NT2/D1 (cell line): ENCODE data around the gene COA8.
"Not testable (repeated sequence)": the region's sequence is repeated elsewhere in the genome, so short reads cannot be mapped to it uniquely, and the experiment has no call there.

ENCODE experiments used
- DNase-seq: peaks from one replicate; pipeline ENCODE4 v3.0.0-alpha.2; 2011; ENCODE audit warnings: low read depth, low spot score
- H3K27me3 ChIP-seq: 2 replicates; pipeline ENCODE4 v1.6.0; 2011; ENCODE audit warnings: mild to moderate bottlenecking; ENCODE audit not compliant: insufficient read length, insufficient read depth
- H3K36me3 ChIP-seq: 2 replicates; pipeline ENCODE4 v1.6.1; 2011; ENCODE audit warnings: mild to moderate bottlenecking, low read length, mixed read lengths; ENCODE audit not compliant: insufficient read depth, insufficient read length
- H3K4me1 ChIP-seq: 2 replicates; pipeline ENCODE4 v1.5.1; 2011; ENCODE audit not compliant: insufficient read depth, insufficient read length
- H3K4me3 ChIP-seq: 2 replicates; pipeline ENCODE4 v1.5.1; 2011; ENCODE audit warnings: low read depth; ENCODE audit not compliant: insufficient read length
- H3K9ac ChIP-seq: 2 replicates; pipeline ENCODE4 v1.6.0; 2011; ENCODE audit warnings: low read depth; ENCODE audit not compliant: insufficient read length
- H3K9me3 ChIP-seq: 2 replicates; pipeline ENCODE4 v1.5.1; 2011; ENCODE audit warnings: mild to moderate bottlenecking, low read length; ENCODE audit not compliant: insufficient read depth
- SUZ12 ChIP-seq: IDR thresholded peaks from 2 replicates; pipeline ENCODE4 v1.6.1; 2011; ENCODE audit not compliant: insufficient read length, insufficient read depth; ENCODE audit errors: extremely low read depth
- YY1 ChIP-seq: IDR thresholded peaks from 2 replicates; pipeline ENCODE4 v1.6.1; 2011; ENCODE audit not compliant: insufficient read length, insufficient read depth
- ZNF274 ChIP-seq: IDR thresholded peaks from 2 replicates; pipeline ENCODE4 v1.6.1; 2011; ENCODE audit warnings: mild to moderate bottlenecking, low read depth, low read length

Gene COA8

DNA sequence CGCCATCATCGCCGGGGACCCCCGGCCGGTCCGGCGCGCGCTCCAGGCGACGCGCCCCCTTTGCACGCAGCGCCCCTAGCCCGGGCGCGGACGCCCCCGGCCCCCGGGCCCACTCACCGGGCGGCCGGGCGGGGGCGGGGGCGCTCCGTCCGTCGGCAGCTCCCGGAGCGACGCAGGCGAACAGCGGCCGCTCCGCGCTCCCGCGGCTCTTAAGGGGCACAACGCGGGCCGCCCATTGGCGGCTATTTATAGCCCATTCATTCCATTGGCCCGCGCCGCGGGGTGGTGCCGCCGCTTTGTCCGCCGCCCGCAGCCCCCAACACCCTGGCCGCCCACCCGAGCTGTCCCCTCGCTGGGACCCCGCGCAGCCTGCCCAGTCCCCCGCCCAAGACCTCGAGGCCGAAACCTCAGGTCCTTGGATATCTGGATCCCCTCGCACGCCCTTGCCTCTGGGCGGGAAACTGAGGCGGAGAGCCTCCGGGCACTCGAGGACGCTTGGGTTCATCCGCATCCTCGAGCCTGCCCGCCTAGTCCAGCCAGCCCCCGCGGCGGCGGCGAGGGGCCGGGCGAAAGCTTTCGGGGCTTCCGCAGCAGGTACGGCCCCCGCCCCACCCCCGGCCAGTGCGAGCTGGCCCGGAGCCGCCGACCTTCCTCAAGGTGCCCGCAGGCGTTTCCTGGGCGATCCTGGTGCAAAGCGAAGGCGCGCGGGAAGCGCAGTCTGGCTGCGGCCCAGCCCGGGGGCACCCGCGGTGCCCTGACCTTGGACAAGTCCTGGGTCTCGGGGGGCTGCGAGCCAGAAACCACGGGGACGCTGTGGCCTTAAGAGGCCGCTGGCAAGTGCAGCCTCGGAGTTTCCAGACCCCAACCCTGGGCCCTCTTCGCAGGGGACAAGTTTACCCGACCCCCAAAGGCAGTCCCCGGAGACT is 39.8 kb upstream of the COA8 start, which contains the start of gene CKB:
TSS of gene CKB (minus strand) at position 182 of the 926 bp plus-strand sequence. CDS start 337 bp downstream, outside the sequence.
- H3K4me1 ChIP-seq: peaks cover 16% of the 10 kb centered on the region
- peak within 1 kb of the TSS; percentile 90 for H3K9ac ChIP-seq
- TF ChIP-seq YY1 (no peak), SUZ12 (no peak), ZNF274 (no peak)
- no peak for DNase-seq
- peaks cover 17% of the 10 kb centered on the region for H3K27me3 ChIP-seq
- H3K4me3 ChIP-seq: peak within 1 kb of the TSS; percentile 78
- H3K36me3 ChIP-seq: peaks cover 13% of the 10 kb centered on the region
- H3K9me3 ChIP-seq: no peaks in the 10 kb centered on the region

DNA sequence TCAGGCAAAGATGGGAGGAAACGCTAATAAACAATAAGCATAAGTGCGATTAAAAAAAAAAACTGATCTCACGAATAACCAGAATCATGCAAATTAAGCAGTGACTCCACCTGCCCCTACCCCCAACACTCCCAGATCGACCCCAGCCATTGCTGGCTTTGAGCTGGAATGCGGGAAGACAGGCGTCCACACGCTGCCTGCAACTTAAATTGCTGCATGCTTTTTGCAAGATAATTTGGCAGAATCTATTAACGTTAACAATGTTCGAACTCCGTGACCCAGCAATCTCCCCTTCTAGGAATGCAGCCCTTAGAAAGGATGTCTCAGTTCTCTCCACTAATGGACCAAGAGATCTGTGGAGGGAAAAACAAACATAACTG is 39.2 kb upstream of the COA8 start:
- peaks cover 19% of the 10 kb centered on the region for H3K4me1 ChIP-seq
- H3K36me3 ChIP-seq: peaks cover 13% of the 10 kb centered on the region
- no peak for DNase-seq
- no peak overlapping the region for H3K4me3 ChIP-seq
- TF ChIP-seq YY1: no peak
- TF ChIP-seq SUZ12: no peak
- TF ChIP-seq ZNF274: no peak
- no peaks in the 10 kb centered on the region for H3K9me3 ChIP-seq
- peaks cover 17% of the 10 kb centered on the region for H3K27me3 ChIP-seq
- H3K9ac ChIP-seq: peak overlapping the region; percentile 46

DNA sequence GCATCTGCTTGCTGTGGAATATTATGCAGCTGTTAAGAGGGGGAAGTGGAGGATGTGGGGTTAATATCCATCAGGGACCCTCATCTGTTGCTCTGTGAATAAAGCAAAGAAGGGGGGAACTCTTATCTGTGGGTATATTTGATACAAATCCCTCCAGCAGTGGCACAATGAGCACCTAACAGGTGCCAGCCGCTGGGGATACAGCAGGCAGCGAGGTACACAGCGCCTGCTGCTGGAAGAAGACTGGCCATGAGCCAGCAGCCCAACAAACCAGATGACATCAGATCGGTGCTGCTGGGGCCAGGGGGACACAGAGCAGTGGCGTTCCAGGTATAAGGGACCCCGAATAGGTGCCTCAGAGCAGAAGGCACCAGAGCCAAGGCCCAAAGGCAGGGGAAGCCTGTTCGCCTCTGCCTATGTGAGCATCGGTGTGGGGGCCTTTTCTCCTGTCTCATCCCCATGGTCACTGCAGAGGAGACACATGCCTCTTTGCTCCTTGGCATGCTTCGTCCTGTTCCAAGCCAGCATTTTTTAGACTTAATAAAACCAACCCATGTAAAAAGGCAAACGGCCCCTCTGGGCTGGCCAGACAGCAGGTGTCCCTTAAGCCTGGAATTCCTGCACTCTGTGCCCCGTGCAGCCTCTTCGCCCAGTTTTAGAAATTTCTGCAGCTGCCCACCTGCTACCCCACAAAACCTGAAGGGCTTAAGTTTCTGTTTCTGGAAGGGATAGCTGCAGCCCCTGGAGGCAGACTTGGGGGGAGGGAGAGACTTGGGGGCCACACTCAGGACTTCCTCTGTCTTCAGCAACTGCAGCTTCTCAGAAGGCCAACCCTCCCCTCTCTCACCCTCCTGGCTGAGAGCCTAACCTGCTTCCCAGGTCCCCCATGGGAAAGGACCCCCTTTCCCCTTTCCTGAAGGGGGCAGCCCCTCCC is 38.5 kb upstream of the COA8 start:
- H3K4me3 ChIP-seq: no peak overlapping the region
- peaks cover 14% of the 10 kb centered on the region for H3K4me1 ChIP-seq
- no peak for TF ChIP-seq YY1
- TF ChIP-seq ZNF274: no peak
- no peak for TF ChIP-seq SUZ12
- peaks cover 17% of the 10 kb centered on the region for H3K27me3 ChIP-seq
- no peaks in the 10 kb centered on the region for H3K9me3 ChIP-seq
- DNase-seq: no peak
- no peak overlapping the region for H3K9ac ChIP-seq
- H3K36me3 ChIP-seq: peaks cover 11% of the 10 kb centered on the region

DNA sequence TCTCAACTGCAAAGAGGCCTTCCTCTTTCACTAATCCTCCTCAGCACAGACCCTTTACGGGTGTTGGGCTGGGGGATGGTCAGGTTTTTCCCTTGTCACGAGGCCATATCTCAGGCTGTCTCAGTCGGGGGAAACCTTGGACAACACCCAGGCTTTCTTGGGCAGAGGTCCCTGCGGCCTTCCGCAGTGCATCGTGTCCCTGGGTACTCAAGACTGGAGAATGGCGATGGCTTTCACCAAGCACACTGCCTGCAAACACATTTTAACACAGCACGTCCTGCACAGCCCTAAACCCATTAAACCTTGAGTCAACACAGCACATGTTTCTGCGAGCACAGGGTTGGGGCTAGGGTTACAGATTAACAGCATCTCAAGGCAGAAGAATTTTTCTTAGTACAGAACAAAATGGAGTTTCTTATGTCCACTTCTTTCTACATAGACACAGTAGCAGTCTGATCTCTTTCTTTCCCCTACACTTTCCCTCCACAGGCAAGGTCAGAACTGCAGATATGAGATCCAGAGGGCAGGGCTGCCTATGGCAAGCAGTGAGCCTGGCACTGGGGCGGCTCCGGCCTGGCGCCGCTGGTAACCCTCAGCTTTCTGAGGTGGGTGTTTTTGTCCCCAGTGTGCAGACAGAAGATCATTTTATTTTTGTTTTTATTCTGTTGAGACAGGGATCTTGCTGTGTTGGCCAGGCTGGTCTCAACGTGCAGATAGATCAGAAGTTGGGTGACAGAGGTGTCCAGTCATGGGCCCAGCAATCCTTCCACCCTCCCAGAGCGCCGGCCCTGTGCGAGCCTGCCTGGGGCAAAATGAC is 37.1 kb upstream of the COA8 start:
- Histone ChIP-seq H3K27me3 (peaks cover 17% of the 10 kb centered on the region), H3K4me1 (peaks cover 18% of the 10 kb centered on the region), H3K9ac (peak overlapping the region; percentile 32)
- DNase-seq, H3K9me3 ChIP-seq, H3K4me3 ChIP-seq, H3K36me3 ChIP-seq: not testable (repeated sequence)

DNA sequence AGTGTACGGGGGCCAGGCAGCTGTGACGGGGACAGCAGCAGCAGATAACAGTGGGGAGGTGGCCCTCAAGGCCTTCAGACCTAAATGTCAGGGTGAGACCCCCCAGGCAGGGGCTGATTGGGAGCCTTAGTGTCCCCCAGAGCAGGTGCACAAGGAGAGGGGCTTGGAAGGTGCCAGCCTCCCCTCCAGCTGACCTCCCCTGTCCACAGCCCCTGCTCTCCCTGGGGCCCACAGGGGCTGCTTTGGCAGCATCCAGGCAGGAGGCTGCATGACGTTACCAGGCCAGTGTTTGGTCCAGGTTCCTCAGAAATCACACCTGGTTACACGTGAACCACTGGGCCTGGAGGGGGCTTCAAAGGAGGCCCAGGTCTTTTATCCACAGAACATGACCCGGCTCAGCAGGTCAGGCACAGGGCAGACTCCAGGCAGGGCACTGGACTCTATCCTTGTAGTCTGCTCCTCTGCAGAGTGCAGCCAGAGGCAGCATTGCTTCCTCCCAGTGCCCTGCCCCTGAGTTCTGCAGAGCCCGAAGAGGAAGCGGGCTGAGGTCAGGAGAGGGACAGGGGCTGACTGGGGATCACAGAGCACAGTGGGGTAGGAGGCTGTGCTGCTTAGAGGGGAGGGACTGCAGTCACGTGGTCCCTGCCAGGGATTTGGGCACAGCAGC is 36.4 kb upstream of the COA8 start:
- H3K4me3 ChIP-seq: no peak overlapping the region
- no peak for DNase-seq
- H3K36me3 ChIP-seq: peaks cover 16% of the 10 kb centered on the region
- H3K27me3 ChIP-seq: peaks cover 17% of the 10 kb centered on the region
- peak overlapping the region; percentile 32 for H3K9ac ChIP-seq
- H3K9me3 ChIP-seq: no peaks in the 10 kb centered on the region
- TF ChIP-seq SUZ12: no peak
- no peak for TF ChIP-seq ZNF274
- H3K4me1 ChIP-seq: peaks cover 18% of the 10 kb centered on the region

DNA sequence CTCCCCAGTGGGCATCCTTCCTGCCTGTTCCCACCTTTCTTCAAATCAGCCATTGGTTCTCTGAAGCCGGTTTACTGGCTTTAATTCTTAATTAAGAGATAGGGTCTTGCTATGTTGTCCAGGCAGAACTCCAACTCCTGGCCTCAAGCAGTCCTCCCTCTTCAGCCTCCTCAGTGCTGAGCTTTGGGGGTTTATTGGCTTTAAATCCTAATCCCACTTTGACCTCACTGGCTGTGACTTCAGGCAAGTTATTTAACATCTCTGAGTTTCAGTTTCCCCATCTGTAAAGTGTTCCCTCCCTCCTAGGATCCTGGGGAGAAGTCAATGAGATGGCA is 35.9 kb upstream of the COA8 start:
- no peaks in the 10 kb centered on the region for H3K9me3 ChIP-seq
- no peak for DNase-seq
- TF ChIP-seq YY1: no peak
- no peak for TF ChIP-seq ZNF274
- no peak for TF ChIP-seq SUZ12
- H3K36me3 ChIP-seq: peaks cover 20% of the 10 kb centered on the region
- H3K4me3 ChIP-seq: no peak overlapping the region
- no peak overlapping the region for H3K9ac ChIP-seq
- peaks cover 17% of the 10 kb centered on the region for H3K27me3 ChIP-seq
- H3K4me1 ChIP-seq: peaks cover 18% of the 10 kb centered on the region
